ENCODE results near the gene UBE2E2. TPM values are rescaled to one million over a fixed set of nuclear protein-coding genes. Genes with fewer than 3 reads are reported as not detected.
"Not testable (repeated sequence)": the region's sequence is repeated elsewhere in the genome, so short reads cannot be mapped to it uniquely, and the experiment has no call there.

Gene UBE2E2
- polyA plus RNA-seq, 4 donors: 61.4 to 66.4 (median 62.7) TPM

GRCh38 chr3:23600167-23600871 lies 397.2 kb downstream of the UBE2E2 start:
- DNase-seq (ENCODE audit: low read depth in 4 of 4, low spot score in 3 of 4): no peak

- DNase-seq (ENCODE audit: low read depth in 4 of 4, low spot score in 3 of 4): no peak
Measured at GRCh38 chr3:23601091-23601822, 398.1 kb downstream of the UBE2E2 start.

- no peak for DNase-seq (ENCODE audit: low read depth in 4 of 4, low spot score in 3 of 4)
Measured at GRCh38 chr3:23602971-23603370, 399.8 kb downstream of the UBE2E2 start.

- DNase-seq (ENCODE audit: low read depth in 4 of 4, low spot score in 3 of 4): no peak
Measured at GRCh38 chr3:23607184-23607847, 404.2 kb downstream of the UBE2E2 start.

GRCh38 chr3:23608650-23609049 lies 405.5 kb downstream of the UBE2E2 start:
- DNase-seq (ENCODE audit: low read depth in 4 of 4, low spot score in 3 of 4): no peak

GRCh38 chr3:23611737-23612295 lies 408.7 kb downstream of the UBE2E2 start:
- DNase-seq (ENCODE audit: low read depth in 4 of 4, low spot score in 3 of 4): no peak

- DNase-seq (ENCODE audit: low read depth in 4 of 4, low spot score in 3 of 4): no peak
Measured at GRCh38 chr3:23612296-23612891, 409.3 kb downstream of the UBE2E2 start.

GRCh38 chr3:23615068-23615467 lies 411.9 kb downstream of the UBE2E2 start:
- no peak for DNase-seq (ENCODE audit: low read depth in 4 of 4, low spot score in 3 of 4)

GRCh38 chr3:23618475-23618874 lies 415.3 kb downstream of the UBE2E2 start:
- DNase-seq (ENCODE audit: low read depth in 4 of 4, low spot score in 3 of 4): not testable (repeated sequence)

GRCh38 chr3:23619705-23620637 lies 416.8 kb downstream of the UBE2E2 start:
- DNase-seq (ENCODE audit: low read depth in 4 of 4, low spot score in 3 of 4): no peak

GRCh38 chr3:23620638-23621015 lies 417.5 kb downstream of the UBE2E2 start:
- no peak for DNase-seq (ENCODE audit: low read depth in 4 of 4, low spot score in 3 of 4)

GRCh38 chr3:23623844-23624243 lies 420.7 kb downstream of the UBE2E2 start:
- DNase-seq (ENCODE audit: low read depth in 4 of 4, low spot score in 3 of 4): no peak

- DNase-seq (ENCODE audit: low read depth in 4 of 4, low spot score in 3 of 4): no peak
Measured at GRCh38 chr3:23624305-23624704, 421.2 kb downstream of the UBE2E2 start.

- no peak for DNase-seq (ENCODE audit: low read depth in 4 of 4, low spot score in 3 of 4)
Measured at GRCh38 chr3:23626442-23626841, 423.3 kb downstream of the UBE2E2 start.

GRCh38 chr3:23629181-23629894 lies 426.2 kb downstream of the UBE2E2 start:
- no peak for DNase-seq (ENCODE audit: low read depth in 4 of 4, low spot score in 3 of 4)

- DNase-seq (ENCODE audit: low read depth in 4 of 4, low spot score in 3 of 4): no peak
Measured at GRCh38 chr3:23633261-23633960, 430.3 kb downstream of the UBE2E2 start.

GRCh38 chr3:23637339-23637738 lies 434.2 kb downstream of the UBE2E2 start:
- DNase-seq (ENCODE audit: low read depth in 4 of 4, low spot score in 3 of 4): no peak

GRCh38 chr3:23640471-23641146 lies 437.5 kb downstream of the UBE2E2 start:
- no peak for DNase-seq (ENCODE audit: low read depth in 4 of 4, low spot score in 3 of 4)

Measured in right renal pelvis (tissue), 4 donors.